Liver (tissue), 9 donors: ENCODE measurements around the gene TM4SF18. TPM values are rescaled to one million over a fixed set of nuclear protein-coding genes. Genes with fewer than 3 reads are reported as not detected.

Experiments
- DNase-seq: peaks from one replicate; pipeline ENCODE4 v3.0.0-alpha.2; 2017; ENCODE audit warnings: low spot score
- H3K27ac ChIP-seq, 2 donors: one replicate each; pipeline ENCODE4 v1.7.0; 2013; ENCODE audit warnings: inconsistent platforms in 2 of 2, low read length in 2 of 2, control low read depth in 1 of 2, low read depth in 1 of 2, mild to moderate bottlenecking in 1 of 2
- H3K27me3 ChIP-seq, 4 donors: one replicate each; pipeline versions ENCODE4 v1.6.1 to v1.7.0; 2013; ENCODE audit warnings: low read length in 3 of 4, inconsistent platforms in 1 of 4, mild to moderate bottlenecking in 1 of 4, moderate library complexity in 1 of 4; ENCODE audit not compliant: control insufficient read depth in 4 of 4, insufficient read depth in 4 of 4
- H3K36me3 ChIP-seq, 4 donors: one replicate each; pipeline versions ENCODE4 v1.6.1 to v1.7.0; 2013; ENCODE audit warnings: low read length in 3 of 4, mild to moderate bottlenecking in 3 of 4, low read depth in 1 of 4, moderate library complexity in 1 of 4; ENCODE audit not compliant: control insufficient read depth in 4 of 4, insufficient read depth in 3 of 4
- H3K4me1 ChIP-seq, 4 donors: one replicate each; pipeline versions ENCODE4 v1.6.1 to v1.7.0; 2013; ENCODE audit warnings: low read length in 3 of 4, mild to moderate bottlenecking in 3 of 4, moderate library complexity in 1 of 4; ENCODE audit not compliant: control insufficient read depth in 4 of 4, insufficient read depth in 4 of 4
- H3K4me3 ChIP-seq, 3 donors: one replicate each; pipeline versions ENCODE4 v1.6.1 to v1.7.0; 2013; ENCODE audit warnings: low read length in 3 of 3, control low read depth in 1 of 3, low read depth in 1 of 3, mild to moderate bottlenecking in 1 of 3
- H3K9ac ChIP-seq, 2 donors: one replicate each; pipeline ENCODE4 v1.7.0; 2013; ENCODE audit warnings: low read length in 2 of 2, mild to moderate bottlenecking in 2 of 2, moderate library complexity in 2 of 2, control low read depth in 1 of 2, low read depth in 1 of 2
- H3K9me3 ChIP-seq, 4 donors: one replicate each; pipeline versions ENCODE4 v1.6.1 to v1.7.0; 2013; ENCODE audit warnings: low read length in 3 of 4; ENCODE audit not compliant: control insufficient read depth in 4 of 4
- ATF3 ChIP-seq: IDR thresholded peaks from 2 replicates; pipeline ENCODE4 v1.6.1; 2016; ENCODE audit warnings: antibody characterized with exemption
- CTCF ChIP-seq: fragments of 150-350 bp; IDR thresholded peaks from 2 replicates; pipeline ENCODE4 v1.5.1; 2017; ENCODE audit warnings: improper control_type of control experiment, low read depth, low read length; ENCODE audit not compliant: missing input control
- FOXA1 ChIP-seq: IDR thresholded peaks from 2 replicates; pipeline ENCODE4 v1.6.1; 2016; ENCODE audit warnings: antibody characterized with exemption
- FOXA2 ChIP-seq: IDR thresholded peaks from 2 replicates; pipeline ENCODE4 v1.6.1; 2016; ENCODE audit warnings: antibody characterized with exemption
- GABPA ChIP-seq, 2 donors: IDR thresholded peaks in 1 of 2; conservative IDR thresholded peaks in 1 of 2; 2 replicates each; pipeline ENCODE4 v1.6.1; 2016; ENCODE audit warnings: antibody characterized with exemption in 2 of 2, mild to moderate bottlenecking in 1 of 2, moderate library complexity in 1 of 2
- HNF4A ChIP-seq, 2 donors: conservative IDR thresholded peaks; 2 replicates each; pipeline ENCODE4 v1.6.1; 2016; ENCODE audit warnings: antibody characterized with exemption in 2 of 2, mild to moderate bottlenecking in 2 of 2
- HNF4G ChIP-seq: IDR thresholded peaks from 2 replicates; pipeline ENCODE4 v1.6.1; 2016; ENCODE audit warnings: antibody characterized with exemption
- JUND ChIP-seq, 2 donors: IDR thresholded peaks; 2 replicates each; pipeline ENCODE4 v1.6.1; 2016; ENCODE audit warnings: antibody characterized with exemption in 2 of 2
- MAX ChIP-seq: IDR thresholded peaks from 2 replicates; pipeline ENCODE4 v1.6.1; 2016; ENCODE audit warnings: antibody characterized with exemption
- NR2F2 ChIP-seq: IDR thresholded peaks from 2 replicates; pipeline ENCODE4 v1.6.1; 2016; ENCODE audit warnings: antibody characterized with exemption
- RAD21 ChIP-seq, 2 donors: IDR thresholded peaks; 2 replicates each; pipeline ENCODE4 v1.6.1; 2016; ENCODE audit warnings: antibody characterized with exemption in 2 of 2, mild to moderate bottlenecking in 2 of 2
- RXRA ChIP-seq, 2 donors: IDR thresholded peaks; 2 replicates each; pipeline ENCODE4 v1.6.1; 2017 to 2018; ENCODE audit warnings: antibody characterized with exemption in 2 of 2, mild to moderate bottlenecking in 1 of 2
- SP1 ChIP-seq: IDR thresholded peaks from 2 replicates; pipeline ENCODE4 v1.6.1; 2018; ENCODE audit warnings: antibody characterized with exemption, mild to moderate bottlenecking
- TAF1 ChIP-seq: conservative IDR thresholded peaks from 2 replicates; pipeline ENCODE4 v1.6.1; 2016; ENCODE audit warnings: antibody characterized with exemption, mild to moderate bottlenecking
- YY1 ChIP-seq: IDR thresholded peaks from 2 replicates; pipeline ENCODE4 v1.6.1; 2016; ENCODE audit warnings: antibody characterized with exemption, mild to moderate bottlenecking
- WGBS: extraction: QIAGEN DNeasy Blood & Tissue Kit; methylation state at CpG from one replicate; pipeline ENCODE4 v1.1.7; 2013; 5-methylcytosine and 5-hydroxymethylcytosine counted together
- polyA plus RNA-seq, 2 donors: library from polyadenylated mRNA; stranded (reverse) in 1 of 2; unstranded in 1 of 2; fragments of 200-250 nt in 1 of 2; fragments of >200 nt in 1 of 2; fragmentation: Nextera tagmentation in 1 of 2; extraction: Ambion mirVana in 1 of 2; gene quantifications; one replicate each; pipeline versions ENCODE4 v1.2.1 to v1.2.3, GENCODE V29; 2013 to 2015
- total RNA-seq, 2 donors: library from RNA; depleted of rRNA; stranded (reverse); fragments of >200 nt; gene quantifications; one replicate each; pipeline ENCODE4 v1.2.3, GENCODE V29; 2014
- TF ChIP-seq, protein P1 (sequence below): IDR thresholded peaks from 2 replicates; pipeline ENCODE4 v1.6.1; 2016; ENCODE audit warnings: antibody characterized with exemption
- TF ChIP-seq, protein P2 (sequence below): IDR thresholded peaks from 2 replicates; pipeline ENCODE4 v1.6.1; 2016; ENCODE audit warnings: antibody characterized with exemption, mild to moderate bottlenecking
- donor health status: healthy.
- donor health status: healthy.
- donor health status: healthy.
- donor health status: healthy.
- donor health status: healthy.

The TM4SF18 gene
- total and polyA plus RNA-seq, 4 donors, result 4.9 to 12.6 (median 6.4) TPM

DNA sequence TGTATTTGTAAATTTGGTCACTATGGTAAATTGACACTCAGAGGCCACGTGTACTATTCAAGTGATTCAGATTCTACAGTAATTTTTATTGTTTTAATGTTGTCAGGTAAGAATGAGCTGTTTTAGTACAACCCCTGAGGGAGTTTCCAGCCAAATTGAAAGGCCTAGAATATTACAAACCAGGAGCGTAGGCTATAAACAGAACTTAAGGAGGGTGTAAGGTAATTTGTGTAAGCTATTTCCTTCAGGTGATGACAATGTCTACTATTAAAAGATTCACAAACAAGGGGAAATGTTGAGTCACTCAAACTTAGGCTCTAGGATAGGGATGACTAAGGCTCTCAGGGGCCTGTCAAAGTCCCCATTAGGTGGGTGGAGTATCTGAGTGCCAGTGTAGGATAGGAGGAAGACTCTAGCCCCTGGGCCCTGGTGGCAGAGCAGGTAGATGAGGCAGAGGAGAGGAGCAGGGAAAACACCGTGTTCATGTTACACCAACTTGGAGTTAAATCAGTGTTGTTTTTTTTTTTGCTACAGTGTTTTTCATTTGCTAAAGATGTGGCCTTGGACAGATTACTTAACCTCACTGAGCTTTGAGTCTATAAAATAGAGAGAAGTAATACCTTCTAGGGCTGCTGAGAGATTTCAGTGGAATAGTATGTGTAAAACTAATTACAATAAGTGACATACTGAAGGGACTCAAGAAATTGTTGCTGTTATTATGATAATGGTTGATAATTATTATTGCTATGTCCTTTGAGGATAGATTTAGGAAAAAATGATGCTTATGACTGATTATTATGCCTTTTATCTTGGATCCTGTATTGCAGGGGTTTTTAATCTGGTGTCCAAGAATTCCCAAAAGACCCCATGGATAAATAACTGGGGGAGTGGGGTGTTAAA, 33.8 kb upstream of the TM4SF18 start (continued):
- TF ChIP-seq MAX (no peak), ATF3 (no peak), HNF4G (no peak), NR2F2 (no peak)

GRCh38 chr3:149366031-149366430, 32.6 kb upstream of the TM4SF18 start:
- Histone ChIP-seq H3K9me3 (no peaks in the 10 kb centered on the region), H3K9ac (no peak overlapping the region), H3K27ac (no peak overlapping the region), H3K4me1 (peaks cover 0 to 6% (median 0%) of the 10 kb centered on the region in 4 donors), H3K4me3 (no peak overlapping the region), H3K27me3 (no peaks in the 10 kb centered on the region), H3K36me3 (no peaks in the 10 kb centered on the region)
- no peak for DNase-seq
- WGBS, result 93% methylated on average over 2 of the region's 2 CpGs
- TF ChIP-seq HNF4A (conservative IDR thresholded peaks at IDR 0.05), result no peak
- no peak for TF ChIP-seq ATF3
- TF ChIP-seq GABPA (IDR thresholded peaks at IDR 0.05 in 1 of 2, conservative IDR thresholded peaks at IDR 0.05 in 1 of 2), result no peak
- TF ChIP-seq, protein P1, sequence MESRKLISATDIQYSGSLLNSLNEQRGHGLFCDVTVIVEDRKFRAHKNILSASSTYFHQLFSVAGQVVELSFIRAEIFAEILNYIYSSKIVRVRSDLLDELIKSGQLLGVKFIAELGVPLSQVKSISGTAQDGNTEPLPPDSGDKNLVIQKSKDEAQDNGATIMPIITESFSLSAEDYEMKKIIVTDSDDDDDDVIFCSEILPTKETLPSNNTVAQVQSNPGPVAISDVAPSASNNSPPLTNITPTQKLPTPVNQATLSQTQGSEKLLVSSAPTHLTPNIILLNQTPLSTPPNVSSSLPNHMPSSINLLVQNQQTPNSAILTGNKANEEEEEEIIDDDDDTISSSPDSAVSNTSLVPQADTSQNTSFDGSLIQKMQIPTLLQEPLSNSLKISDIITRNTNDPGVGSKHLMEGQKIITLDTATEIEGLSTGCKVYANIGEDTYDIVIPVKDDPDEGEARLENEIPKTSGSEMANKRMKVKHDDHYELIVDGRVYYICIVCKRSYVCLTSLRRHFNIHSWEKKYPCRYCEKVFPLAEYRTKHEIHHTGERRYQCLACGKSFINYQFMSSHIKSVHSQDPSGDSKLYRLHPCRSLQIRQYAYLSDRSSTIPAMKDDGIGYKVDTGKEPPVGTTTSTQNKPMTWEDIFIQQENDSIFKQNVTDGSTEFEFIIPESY, result no peak
- no peak for TF ChIP-seq RAD21 (IDR thresholded peaks at IDR 0.05)
- no peak for TF ChIP-seq TAF1

DNA sequence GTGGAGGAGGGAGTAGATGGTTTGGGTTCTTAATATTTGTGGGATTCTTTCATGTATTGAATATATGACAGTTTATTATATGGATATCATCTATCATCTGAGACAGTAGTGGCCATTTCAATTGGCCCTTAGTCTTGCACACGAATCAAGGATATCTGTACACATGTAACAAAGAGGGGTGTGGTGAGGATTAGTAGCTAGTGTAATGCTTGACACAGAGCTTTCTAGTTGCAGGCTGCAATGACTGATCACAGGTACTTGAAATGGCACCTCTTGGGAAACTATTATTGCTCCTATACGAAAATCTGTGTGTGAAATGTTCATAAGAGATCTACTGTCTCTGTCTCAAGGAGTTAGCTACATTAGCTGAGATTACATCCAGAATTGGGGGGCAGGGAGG, 31.2 kb upstream of the TM4SF18 start:
- no peak for DNase-seq
- Histone ChIP-seq H3K27me3 (no peaks in the 10 kb centered on the region), H3K27ac (no peak overlapping the region), H3K36me3 (no peaks in the 10 kb centered on the region), H3K4me3 (no peak overlapping the region), H3K9ac (no peak overlapping the region), H3K9me3 (no peaks in the 10 kb centered on the region), H3K4me1 (no peaks in the 10 kb centered on the region)
- 87% methylated on average over 2 of the region's 2 CpGs for WGBS
- TF ChIP-seq RAD21 (IDR thresholded peaks at IDR 0.05), result no peak
- TF ChIP-seq, protein P1, result no peak
- TF ChIP-seq, protein P2, sequence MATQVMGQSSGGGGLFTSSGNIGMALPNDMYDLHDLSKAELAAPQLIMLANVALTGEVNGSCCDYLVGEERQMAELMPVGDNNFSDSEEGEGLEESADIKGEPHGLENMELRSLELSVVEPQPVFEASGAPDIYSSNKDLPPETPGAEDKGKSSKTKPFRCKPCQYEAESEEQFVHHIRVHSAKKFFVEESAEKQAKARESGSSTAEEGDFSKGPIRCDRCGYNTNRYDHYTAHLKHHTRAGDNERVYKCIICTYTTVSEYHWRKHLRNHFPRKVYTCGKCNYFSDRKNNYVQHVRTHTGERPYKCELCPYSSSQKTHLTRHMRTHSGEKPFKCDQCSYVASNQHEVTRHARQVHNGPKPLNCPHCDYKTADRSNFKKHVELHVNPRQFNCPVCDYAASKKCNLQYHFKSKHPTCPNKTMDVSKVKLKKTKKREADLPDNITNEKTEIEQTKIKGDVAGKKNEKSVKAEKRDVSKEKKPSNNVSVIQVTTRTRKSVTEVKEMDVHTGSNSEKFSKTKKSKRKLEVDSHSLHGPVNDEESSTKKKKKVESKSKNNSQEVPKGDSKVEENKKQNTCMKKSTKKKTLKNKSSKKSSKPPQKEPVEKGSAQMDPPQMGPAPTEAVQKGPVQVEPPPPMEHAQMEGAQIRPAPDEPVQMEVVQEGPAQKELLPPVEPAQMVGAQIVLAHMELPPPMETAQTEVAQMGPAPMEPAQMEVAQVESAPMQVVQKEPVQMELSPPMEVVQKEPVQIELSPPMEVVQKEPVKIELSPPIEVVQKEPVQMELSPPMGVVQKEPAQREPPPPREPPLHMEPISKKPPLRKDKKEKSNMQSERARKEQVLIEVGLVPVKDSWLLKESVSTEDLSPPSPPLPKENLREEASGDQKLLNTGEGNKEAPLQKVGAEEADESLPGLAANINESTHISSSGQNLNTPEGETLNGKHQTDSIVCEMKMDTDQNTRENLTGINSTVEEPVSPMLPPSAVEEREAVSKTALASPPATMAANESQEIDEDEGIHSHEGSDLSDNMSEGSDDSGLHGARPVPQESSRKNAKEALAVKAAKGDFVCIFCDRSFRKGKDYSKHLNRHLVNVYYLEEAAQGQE, result no peak
- no peak for TF ChIP-seq FOXA1
- TF ChIP-seq TAF1, result no peak
- TF ChIP-seq RXRA (IDR thresholded peaks at IDR 0.05), result no peak
- no peak for TF ChIP-seq HNF4A (conservative IDR thresholded peaks at IDR 0.05)
- TF ChIP-seq CTCF, result no peak
- no peak for TF ChIP-seq MAX
- TF ChIP-seq FOXA2, result no peak
- no peak for TF ChIP-seq ATF3
- TF ChIP-seq JUND (IDR thresholded peaks at IDR 0.05), result no peak
- no peak for TF ChIP-seq HNF4G
- no peak for TF ChIP-seq YY1
- TF ChIP-seq NR2F2, result no peak
- no peak for TF ChIP-seq GABPA (IDR thresholded peaks at IDR 0.05 in 1 of 2, conservative IDR thresholded peaks at IDR 0.05 in 1 of 2)
- TF ChIP-seq SP1, result no peak
